NT2/D1 (cell line): ENCODE measurements around the gene NSL1.

Source experiments
- YY1 ChIP-seq: IDR thresholded peaks from 2 replicates; pipeline ENCODE4 v1.6.1; 2011; ENCODE audit not compliant: insufficient read length, insufficient read depth
- ZNF274 ChIP-seq: IDR thresholded peaks from 2 replicates; pipeline ENCODE4 v1.6.1; 2011; ENCODE audit warnings: mild to moderate bottlenecking, low read depth, low read length

DNA sequence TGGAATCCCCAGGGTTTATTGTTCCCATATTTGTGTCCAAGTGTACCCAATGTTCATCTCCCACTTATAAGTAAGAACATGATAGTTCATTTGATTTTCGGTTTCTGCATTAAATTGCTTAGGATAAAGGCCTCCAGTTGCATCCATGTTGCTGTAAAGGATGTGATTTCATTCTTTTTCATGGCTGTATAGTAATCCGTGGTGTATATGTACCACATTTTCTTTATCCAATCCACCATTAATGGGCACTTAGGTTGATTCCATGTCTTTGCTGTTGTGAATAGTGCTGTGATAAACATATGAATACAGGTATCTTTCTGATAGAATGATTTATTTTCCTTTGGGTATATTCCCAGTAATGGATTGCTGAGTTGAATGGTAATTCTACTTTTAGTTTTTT is 71.9 kb downstream of the NSL1 start:
- TF ChIP-seq ZNF274 (no peak), YY1 (no peak)
